Measurements from ENCODE around the gene CENATAC.

The CENATAC gene

GRCh38 chr11:119025541-119025940 lies 27.6 kb downstream of the CENATAC start:
- Histone ChIP-seq H3K27ac (ENCODE audit: low read depth, low read length, poor library complexity, severe bottlenecking) (peak overlapping the region; percentile 2), H3K4me1 (ENCODE audit: insufficient read depth, low read length, severe bottlenecking) (peaks cover 19% of the 10 kb centered on the region), H3K4me3 (ENCODE audit: low read depth, low read length, poor library complexity, severe bottlenecking) (no peak overlapping the region), H3K27me3 (ENCODE audit: insufficient read depth, low read length) (no peaks in the 10 kb centered on the region), H4K20me1 (ENCODE audit: insufficient read depth, low read length) (no peaks in the 10 kb centered on the region), H3K79me2 (ENCODE audit: insufficient read depth, low read length) (0 out of 2 replicates have a peak, but pooled peaks cover 5% of the 10 kb centered on the region), H3K4me2 (ENCODE audit: low read length) (no peak overlapping the region), H3K9me2 (ENCODE audit: low read depth, low read length) (no peaks in the 10 kb centered on the region), H3K9ac (ENCODE audit: low read length) (no peak overlapping the region), H2AFZ (ENCODE audit: low read length) (no peak overlapping the region), H3K9me3 (ENCODE audit: low read length) (no peaks in the 10 kb centered on the region), H3F3A (ENCODE audit: insufficient read depth, low read length) (no peaks in the 10 kb centered on the region), H3K36me3 (ENCODE audit: insufficient read depth, low read length) (peaks cover 78% of the 10 kb centered on the region)
- no peak for TF ChIP-seq EZH2 (IDR thresholded peaks at IDR 0.05; ENCODE audit: borderline replicate concordance, low read length)
- no peak for TF ChIP-seq CTCF (IDR thresholded peaks at IDR 0.05; ENCODE audit: low read length)

- Histone ChIP-seq H3K4me3 (ENCODE audit: low read depth, low read length, poor library complexity, severe bottlenecking) (no peak overlapping the region), H3K4me1 (ENCODE audit: insufficient read depth, low read length, severe bottlenecking) (peaks cover 19% of the 10 kb centered on the region), H3F3A (ENCODE audit: insufficient read depth, low read length) (no peaks in the 10 kb centered on the region), H3K27ac (ENCODE audit: low read depth, low read length, poor library complexity, severe bottlenecking) (no peak overlapping the region), H3K36me3 (ENCODE audit: insufficient read depth, low read length) (peaks cover 73% of the 10 kb centered on the region), H4K20me1 (ENCODE audit: insufficient read depth, low read length) (no peaks in the 10 kb centered on the region), H3K9me2 (ENCODE audit: low read depth, low read length) (no peaks in the 10 kb centered on the region), H3K79me2 (ENCODE audit: insufficient read depth, low read length) (0 out of 2 replicates have a peak, but pooled peaks cover 5% of the 10 kb centered on the region), H3K4me2 (ENCODE audit: low read length) (no peak overlapping the region), H2AFZ (ENCODE audit: low read length) (no peak overlapping the region), H3K27me3 (ENCODE audit: insufficient read depth, low read length) (no peaks in the 10 kb centered on the region), H3K9ac (ENCODE audit: low read length) (no peak overlapping the region), H3K9me3 (ENCODE audit: low read length) (no peaks in the 10 kb centered on the region)
- TF ChIP-seq CTCF (IDR thresholded peaks at IDR 0.05; ENCODE audit: low read length) (no peak), EZH2 (IDR thresholded peaks at IDR 0.05; ENCODE audit: borderline replicate concordance, low read length) (no peak)
Observed at GRCh38 chr11:119025978-119026766, 28.2 kb downstream of the CENATAC start.

GRCh38 chr11:119026970-119027369 lies 29.0 kb downstream of the CENATAC start:
- H3K4me1 ChIP-seq (ENCODE audit: insufficient read depth, low read length, severe bottlenecking): peaks cover 19% of the 10 kb centered on the region

More at GRCh38 chr11:119026970-119027369, 29.0 kb downstream of the CENATAC start:
- H3K4me2 ChIP-seq (ENCODE audit: low read length): no peak overlapping the region
- peaks cover 66% of the 10 kb centered on the region for H3K36me3 ChIP-seq (ENCODE audit: insufficient read depth, low read length)
- no peaks in the 10 kb centered on the region for H4K20me1 ChIP-seq (ENCODE audit: insufficient read depth, low read length)
- 0 out of 2 replicates have a peak, but pooled peaks cover 5% of the 10 kb centered on the region for H3K79me2 ChIP-seq (ENCODE audit: insufficient read depth, low read length)
- H3K9me3 ChIP-seq (ENCODE audit: low read length): no peaks in the 10 kb centered on the region
- H2AFZ ChIP-seq (ENCODE audit: low read length): no peak overlapping the region
- no peaks in the 10 kb centered on the region for H3F3A ChIP-seq (ENCODE audit: insufficient read depth, low read length)
- H3K27ac ChIP-seq (ENCODE audit: low read depth, low read length, poor library complexity, severe bottlenecking): no peak overlapping the region
- H3K27me3 ChIP-seq (ENCODE audit: insufficient read depth, low read length): no peaks in the 10 kb centered on the region
- no peaks in the 10 kb centered on the region for H3K9me2 ChIP-seq (ENCODE audit: low read depth, low read length)
- H3K4me3 ChIP-seq (ENCODE audit: low read depth, low read length, poor library complexity, severe bottlenecking): no peak overlapping the region
- no peak overlapping the region for H3K9ac ChIP-seq (ENCODE audit: low read length)
- TF ChIP-seq EZH2 (IDR thresholded peaks at IDR 0.05; ENCODE audit: borderline replicate concordance, low read length) (no peak), CTCF (IDR thresholded peaks at IDR 0.05; ENCODE audit: low read length) (no peak)
